Cardiac muscle cell (in vitro differentiated cells and primary cell): ENCODE measurements around the gene TPD52L1. TPM values are rescaled to one million over a fixed set of nuclear protein-coding genes. Genes with fewer than 3 reads are reported as not detected.

Source experiments
- DNase-seq, 2 donors: peaks; one replicate each; pipeline versions ENCODE4 v3.0.0 to v3.0.0-alpha.2; 2010 to 2017; ENCODE audit warnings: low read depth in 1 of 2, low spot score in 1 of 2
- H3K27ac ChIP-seq: fragments of 200-600 bp; sonication (generic); 2 replicates; pipeline ENCODE4 v1.5.1; 2016
- H3K27me3 ChIP-seq: fragments of 200-600 bp; sonication (generic); 2 replicates; pipeline ENCODE4 v1.6.0; 2016; ENCODE audit warnings: control low read depth
- H3K36me3 ChIP-seq: fragments of 200-600 bp; sonication (generic); 2 replicates; pipeline ENCODE4 v1.5.1; 2016; ENCODE audit warnings: control low read depth
- H3K4me1 ChIP-seq: fragments of 200-600 bp; sonication (generic); 2 replicates; pipeline ENCODE4 v1.8.1; 2017; ENCODE audit warnings: low read depth, mild to moderate bottlenecking, mixed run types
- H3K4me3 ChIP-seq: fragments of 200-600 bp; sonication (generic); 2 replicates; pipeline ENCODE4 v1.5.1; 2016; ENCODE audit warnings: mild to moderate bottlenecking
- H3K9me3 ChIP-seq: fragments of 200-600 bp; sonication (generic); 2 replicates; pipeline ENCODE4 v1.5.1; 2017; ENCODE audit warnings: low read depth, mild to moderate bottlenecking, control low read depth
- CTCF ChIP-seq: IDR thresholded peaks from 2 replicates; pipeline ENCODE4 v1.5.1; 2012; ENCODE audit warnings: low read depth, mild to moderate bottlenecking, low read length
- polyA plus RNA-seq: library from polyadenylated mRNA; unstranded; fragments of >200 nt; fragmentation: Nextera tagmentation; extraction: Ambion mirVana; gene quantifications from 2 replicates; pipeline ENCODE4 v1.2.1, GENCODE V29; 2016
- total RNA-seq: library from RNA; depleted of rRNA; stranded (reverse); fragments of >200 nt; gene quantifications from 2 replicates; pipeline ENCODE4 v1.2.3, GENCODE V29; 2016

TPD52L1 gene
- total and polyA plus RNA-seq, 2 experiments from 2014 or later: 49.2 to 72.8 TPM

DNA sequence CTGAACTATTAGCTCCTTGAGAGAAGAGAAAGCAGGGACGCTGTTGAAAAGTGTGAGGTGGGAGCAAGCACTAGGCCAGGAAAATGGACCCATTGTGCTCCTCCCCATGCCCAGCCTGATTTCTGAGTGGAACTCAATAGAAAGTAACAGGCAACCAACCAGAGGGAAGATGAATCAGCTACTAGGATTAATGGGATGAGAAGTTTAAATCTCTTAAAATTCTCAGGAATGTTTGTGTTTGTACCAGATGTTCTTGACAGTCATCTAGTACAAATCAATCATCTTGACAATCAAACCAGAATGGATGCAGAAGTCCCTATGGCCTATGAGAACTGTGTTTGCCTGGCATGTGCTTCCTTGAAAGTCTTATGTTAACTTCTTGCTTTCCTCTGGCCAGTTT lies 99.3 kb downstream of the TPD52L1 start:
- Histone ChIP-seq H3K4me3 (no peak overlapping the region), H3K36me3 (no peaks in the 10 kb centered on the region), H3K4me1 (no peaks in the 10 kb centered on the region), H3K9me3 (no peaks in the 10 kb centered on the region), H3K27ac (no peak overlapping the region), H3K27me3 (no peaks in the 10 kb centered on the region)
- no peak for DNase-seq
- no peak for TF ChIP-seq CTCF

GRCh38 chr6:125253881-125254280 lies 100.3 kb downstream of the TPD52L1 start:
- DNase-seq: no peak
- H3K4me3 ChIP-seq: no peak overlapping the region
- TF ChIP-seq CTCF: no peak
- no peaks in the 10 kb centered on the region for H3K9me3 ChIP-seq
- no peak overlapping the region for H3K27ac ChIP-seq
- H3K27me3 ChIP-seq: no peaks in the 10 kb centered on the region
- H3K4me1 ChIP-seq: no peaks in the 10 kb centered on the region
- H3K36me3 ChIP-seq: no peaks in the 10 kb centered on the region

GRCh38 chr6:125254321-125254720 lies 100.7 kb downstream of the TPD52L1 start:
- no peak overlapping the region for H3K4me3 ChIP-seq
- H3K27me3 ChIP-seq: no peaks in the 10 kb centered on the region
- H3K27ac ChIP-seq: no peak overlapping the region
- DNase-seq: no peak
- H3K36me3 ChIP-seq: no peaks in the 10 kb centered on the region
- H3K9me3 ChIP-seq: no peaks in the 10 kb centered on the region
- TF ChIP-seq CTCF: no peak
- H3K4me1 ChIP-seq: no peaks in the 10 kb centered on the region

- TF ChIP-seq CTCF: no peak
Measured at GRCh38 chr6:125255201-125255600, 101.6 kb downstream of the TPD52L1 start.

DNA sequence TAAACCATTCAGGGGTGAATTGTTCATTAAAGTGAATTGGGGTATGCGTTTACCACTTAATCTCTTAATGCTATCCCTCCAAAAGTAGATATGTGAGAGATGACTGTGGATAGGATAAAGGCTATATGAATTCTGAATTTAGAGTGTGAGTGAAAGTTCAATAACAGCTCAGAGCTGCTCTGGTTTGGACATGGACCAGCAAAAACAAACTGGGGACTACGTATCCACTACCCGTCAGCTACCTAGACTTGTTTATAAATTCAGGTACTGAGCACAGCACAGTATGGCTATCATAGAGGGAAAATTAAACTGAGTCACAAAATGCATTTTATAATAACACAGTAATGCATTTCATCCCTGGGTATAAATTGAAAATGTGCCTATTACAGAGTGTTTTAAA lies 103.8 kb downstream of the TPD52L1 start:
- Histone ChIP-seq H3K9me3 (no peaks in the 10 kb centered on the region), H3K4me1 (no peaks in the 10 kb centered on the region), H3K27ac (no peak overlapping the region), H3K36me3 (no peaks in the 10 kb centered on the region), H3K27me3 (no peaks in the 10 kb centered on the region), H3K4me3 (no peak overlapping the region)
- DNase-seq: no peak
- no peak for TF ChIP-seq CTCF

More at GRCh38 chr6:125255201-125255600, 101.6 kb downstream of the TPD52L1 start:
- Histone ChIP-seq H3K36me3 (no peaks in the 10 kb centered on the region), H3K27me3 (no peaks in the 10 kb centered on the region), H3K4me1 (no peaks in the 10 kb centered on the region), H3K27ac (no peak overlapping the region), H3K9me3 (no peaks in the 10 kb centered on the region), H3K4me3 (no peak overlapping the region)
- DNase-seq: no peak
